Stimulated activated CD8-positive, alpha-beta memory T cell treated with anti-CD3 and anti-CD28 coated beads, Interleukin-12 subunit alpha, Interleukin-12 subunit beta, amount 100 ng/mL, for 4 hours (primary cell): ENCODE results near the gene FCRL5.
"Not testable (repeated sequence)": the region's sequence is repeated elsewhere in the genome, so short reads cannot be mapped to it uniquely, and the experiment has no call there.

Experiments
- DNase-seq: peaks from one replicate; pipeline ENCODE4 v3.0.0-alpha.2; 2020; ENCODE audit warnings: low read depth

Gene FCRL5

DNA sequence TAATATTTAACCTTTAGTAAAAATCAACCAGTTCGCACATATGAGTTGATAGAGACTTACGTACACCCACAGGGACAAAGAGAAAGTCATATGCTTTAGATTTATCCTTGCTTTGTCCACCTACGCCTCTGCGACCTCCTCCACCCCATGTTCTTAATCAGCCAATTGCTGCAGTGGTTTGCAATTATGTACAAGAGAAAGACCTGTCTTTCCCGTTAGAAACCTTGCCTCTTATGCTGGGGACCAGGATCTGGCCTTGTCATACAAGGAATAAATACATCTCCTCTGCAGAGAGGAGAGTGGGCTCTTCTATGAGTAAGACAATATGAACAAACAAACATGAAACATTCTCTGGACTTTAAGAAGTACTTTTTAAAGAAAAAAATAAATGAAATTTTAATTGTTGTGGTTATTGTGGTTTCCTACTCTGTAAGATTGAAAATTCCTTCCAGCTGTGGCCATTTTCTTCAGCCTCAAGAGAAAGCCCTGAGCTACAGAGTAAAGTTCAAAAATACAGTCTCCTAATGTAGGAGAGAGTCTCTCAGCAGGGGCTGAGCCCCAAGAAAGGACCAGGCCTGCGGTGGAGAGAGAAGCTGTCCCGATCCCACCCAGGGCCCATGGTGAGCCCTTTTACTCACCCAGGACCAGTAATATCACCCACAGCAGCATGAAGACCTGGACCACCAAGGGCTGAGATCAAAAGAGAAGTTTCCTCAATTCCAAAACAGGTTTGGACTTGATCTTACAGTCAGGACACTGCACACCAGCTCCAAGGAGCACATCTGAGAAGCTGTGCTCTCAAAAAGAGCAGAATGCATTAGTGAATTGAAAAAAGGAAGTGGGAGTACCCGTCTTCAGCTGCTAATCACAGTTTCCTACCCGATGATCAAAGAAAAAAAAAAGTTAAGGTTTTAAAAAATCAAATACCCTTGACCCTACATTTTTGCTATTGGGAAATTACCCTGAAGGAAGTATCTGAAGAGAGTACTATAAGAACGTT is at the start of gene FCRL5:
Gene FCRL5, minus strand, starts transcription at position 822 of the 1,000 bp plus-strand sequence. Its CDS starts 153 bp downstream, at position 669.
- no peak for DNase-seq

DNA sequence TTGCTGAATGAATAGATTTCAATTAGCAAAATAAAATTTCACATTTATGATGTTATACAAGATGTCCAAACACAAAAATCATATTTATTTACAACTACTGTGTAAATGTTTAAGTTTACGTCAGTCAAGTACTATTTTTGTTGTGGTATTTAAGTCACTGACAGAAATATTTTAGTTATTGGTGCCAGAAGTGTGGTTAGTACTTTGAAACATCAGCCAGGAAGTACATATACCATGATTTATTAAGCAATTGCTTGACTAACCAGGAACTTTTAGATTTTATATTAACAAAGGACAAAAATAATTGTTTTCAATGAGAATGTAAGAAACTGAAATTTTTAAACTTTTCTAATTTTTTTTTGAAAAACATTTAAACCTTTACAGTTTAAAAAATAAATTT is 47.9 kb upstream of the FCRL5 start:
- no peak for DNase-seq

DNA sequence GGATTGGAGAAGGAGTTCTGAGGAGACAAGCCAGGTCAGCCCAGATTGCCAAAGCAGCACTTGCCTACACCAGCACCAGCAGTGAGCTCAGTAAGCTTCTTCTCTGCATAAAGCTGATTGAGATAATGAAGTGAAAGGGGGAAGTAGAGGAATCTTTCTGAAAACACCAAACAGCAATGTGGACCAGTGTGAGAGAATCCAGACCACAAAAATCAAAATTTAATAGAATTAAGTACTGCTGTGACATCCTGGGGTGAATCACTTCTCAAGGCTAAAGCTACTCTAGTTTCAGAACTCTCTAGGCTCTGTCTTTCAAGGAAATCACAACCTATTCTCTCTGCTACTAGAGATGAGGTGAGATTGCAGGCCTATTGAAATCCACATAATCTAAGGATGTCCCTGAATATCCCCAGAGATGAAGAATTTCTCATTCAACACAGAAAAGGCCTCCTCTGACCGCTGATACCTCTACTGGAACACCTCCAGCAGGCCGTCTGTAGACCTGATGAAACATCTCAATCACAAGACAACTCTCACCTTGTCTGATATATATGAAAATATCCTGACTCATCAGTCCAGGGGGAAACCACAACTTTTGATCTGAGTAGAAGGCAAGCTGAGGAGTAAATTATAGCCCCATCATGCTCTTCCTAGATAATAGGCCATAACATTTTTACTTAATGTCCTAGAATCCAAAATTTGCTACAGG is 45.8 kb upstream of the FCRL5 start, which contains the start of gene FCRL4:
Gene FCRL4, minus strand, starts transcription at position 127 of the 709 bp plus-strand sequence. CDS start 141 bp downstream, outside the sequence.
- no peak for DNase-seq

DNA sequence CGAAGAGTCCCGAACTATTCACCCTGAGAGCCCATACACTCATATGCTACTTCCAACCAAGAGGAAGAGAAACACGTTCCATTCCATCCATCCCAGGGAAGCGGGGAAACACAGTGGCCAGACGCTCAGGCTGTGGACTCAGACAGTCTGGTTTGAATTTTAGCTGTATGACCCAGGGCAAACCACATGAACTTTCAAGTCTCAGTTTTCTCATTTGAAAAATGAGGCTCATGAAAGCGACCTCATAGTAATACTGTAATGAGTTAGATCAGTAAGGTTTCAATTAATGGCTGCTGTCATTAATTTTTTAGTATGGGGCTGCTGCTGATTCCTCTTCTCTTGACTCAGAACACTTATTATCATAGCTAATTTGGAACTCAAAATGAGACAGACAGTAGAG is 44.1 kb upstream of the FCRL5 start:
- DNase-seq, result no peak

DNA sequence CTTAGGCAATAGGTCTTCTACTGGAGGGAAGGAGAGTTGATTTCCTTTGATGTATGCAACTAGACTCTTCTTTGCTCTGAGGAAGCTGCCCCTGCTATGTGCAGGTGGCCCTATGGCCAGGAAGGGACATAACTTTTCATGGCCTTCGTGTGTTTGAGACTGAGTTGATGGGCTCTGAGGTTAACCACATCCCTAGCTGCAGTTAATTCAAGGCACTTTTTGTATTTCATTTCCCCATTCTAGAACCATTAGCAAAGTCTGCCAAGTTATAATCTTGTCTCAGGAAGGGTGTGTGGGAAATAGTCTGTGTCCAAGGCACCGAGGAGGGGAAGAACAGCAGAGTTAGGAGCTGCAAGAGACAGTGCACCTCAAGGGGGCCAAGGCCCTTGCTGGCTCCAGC is 43.0 kb upstream of the FCRL5 start:
- no peak for DNase-seq

DNA sequence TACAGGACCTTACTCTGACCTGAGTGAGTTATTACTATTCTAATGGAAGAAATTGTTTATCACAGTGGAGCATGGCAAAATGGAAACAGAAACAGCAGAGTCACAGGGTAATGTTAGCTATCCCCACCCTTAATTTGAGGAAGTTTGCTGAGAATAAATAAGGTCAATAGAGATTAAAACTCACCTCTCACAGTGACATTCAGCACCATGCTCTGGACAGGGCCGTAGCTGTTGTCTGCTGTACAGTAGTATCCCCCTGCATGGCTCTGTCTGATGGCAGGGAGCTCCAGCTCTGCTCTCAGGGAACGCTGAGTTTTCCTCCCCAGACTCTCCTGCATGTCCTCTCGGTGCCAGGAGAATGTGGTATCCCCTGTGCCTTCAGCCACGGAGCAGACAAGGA is 33.7 kb upstream of the FCRL5 start:
- DNase-seq, result no peak

DNA sequence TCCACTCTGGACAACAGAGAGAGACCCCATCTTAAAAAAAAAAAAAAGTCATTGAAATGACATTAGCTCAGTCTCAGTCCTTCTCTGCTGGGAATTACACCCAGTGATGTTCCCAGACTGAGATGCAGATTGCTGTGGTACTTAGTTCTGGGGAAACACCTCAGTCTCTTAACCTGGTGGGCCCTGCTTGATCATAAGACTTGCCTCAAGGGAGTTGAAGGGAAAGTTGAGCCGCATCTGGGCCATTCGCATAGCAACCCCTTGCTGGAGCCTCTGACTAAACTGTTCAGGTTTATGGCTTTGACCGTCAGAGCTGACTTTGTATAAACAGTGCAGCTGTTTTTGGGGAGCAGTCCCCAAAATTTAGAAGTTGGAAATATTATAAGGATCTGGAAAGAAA is 32.2 kb upstream of the FCRL5 start:
- no peak for DNase-seq

DNA sequence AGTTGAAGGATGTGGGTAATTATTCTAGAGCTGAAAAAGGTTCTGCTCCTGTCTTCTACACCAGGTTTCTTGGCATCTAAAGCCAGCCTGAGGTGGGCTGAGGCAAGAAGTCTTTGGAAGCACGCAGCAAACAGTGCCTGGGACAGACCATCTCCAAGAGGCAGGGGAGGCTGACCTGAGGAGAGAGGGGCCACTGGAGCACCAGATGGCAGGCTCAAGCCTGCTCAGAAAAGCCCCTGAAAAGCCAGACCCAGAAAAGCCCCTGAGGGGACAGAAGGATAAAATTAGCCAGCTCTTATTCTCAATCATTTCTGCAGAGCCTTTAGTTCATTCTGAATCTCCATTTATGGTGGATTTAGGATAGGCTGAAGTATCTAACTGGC is 28.5 kb upstream of the FCRL5 start:
- DNase-seq, result no peak

DNA sequence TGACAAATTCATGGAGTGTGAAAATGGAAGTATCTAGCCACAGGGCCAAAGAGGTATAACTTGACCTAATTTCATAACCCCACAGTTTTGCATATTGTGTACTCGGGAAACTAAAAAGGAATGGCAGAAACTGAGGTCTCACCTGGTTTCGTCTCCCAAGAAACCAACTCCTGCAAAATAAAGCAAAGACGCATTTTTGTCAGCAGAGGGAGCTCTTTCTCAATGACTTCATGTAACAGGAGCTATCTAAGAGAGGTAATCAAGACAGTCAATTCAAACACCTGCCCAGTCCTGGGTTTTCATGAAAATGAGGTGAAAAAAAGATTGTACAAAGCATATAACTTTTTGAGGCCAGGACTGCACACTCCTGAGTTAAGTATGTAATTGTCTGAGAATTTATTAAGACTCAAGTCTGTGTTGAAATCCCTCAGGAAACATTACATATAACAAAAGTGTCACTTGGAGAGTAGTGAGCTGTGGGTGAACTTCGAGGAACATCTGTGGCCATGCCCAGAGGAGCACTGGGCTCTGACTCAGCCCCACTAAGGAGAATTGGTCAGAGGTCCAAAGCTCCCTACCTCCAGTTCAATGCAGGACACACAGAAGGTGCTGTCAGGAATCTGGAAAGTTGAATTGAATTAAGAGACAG is 28.0 kb upstream of the FCRL5 start:
- no peak for DNase-seq

DNA sequence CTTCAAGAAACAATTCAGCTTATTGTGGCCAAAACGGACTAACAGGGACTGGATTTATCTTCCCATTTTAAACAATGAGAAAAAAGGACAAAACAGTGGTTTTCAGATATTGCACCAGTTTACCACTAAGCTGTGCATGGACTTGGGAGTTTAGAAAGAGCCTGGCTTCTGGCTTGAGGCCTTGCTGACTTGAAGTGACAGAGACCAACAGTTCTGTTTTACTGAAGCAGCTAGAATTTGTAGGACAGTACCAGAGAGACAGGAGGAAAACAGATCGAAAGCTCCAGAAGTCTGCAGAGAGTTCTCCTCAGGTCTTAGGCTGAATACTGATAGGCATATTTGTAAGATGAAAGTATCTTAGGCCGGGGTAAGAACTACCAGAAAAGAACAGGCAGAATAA is 25.1 kb upstream of the FCRL5 start:
- DNase-seq, result no peak

DNA sequence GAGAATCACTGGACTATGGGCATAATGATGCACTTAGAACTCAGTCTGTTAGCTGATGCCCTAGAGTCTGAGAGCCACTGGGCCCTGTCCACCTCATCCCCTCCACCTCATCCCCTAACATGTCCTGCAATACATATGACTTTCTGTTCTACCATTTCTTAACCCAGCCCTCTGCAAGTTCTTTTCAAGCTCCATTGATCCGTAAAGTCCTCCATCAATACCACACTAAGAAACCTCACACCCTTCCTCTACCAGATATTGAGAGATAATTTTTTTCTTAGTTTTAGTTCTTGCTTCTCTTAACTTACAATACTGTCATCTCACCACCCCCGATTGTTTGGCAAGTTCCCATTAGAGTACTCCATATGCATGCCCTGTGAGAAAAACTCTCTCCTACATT is 23.4 kb upstream of the FCRL5 start:
- no peak for DNase-seq

DNA sequence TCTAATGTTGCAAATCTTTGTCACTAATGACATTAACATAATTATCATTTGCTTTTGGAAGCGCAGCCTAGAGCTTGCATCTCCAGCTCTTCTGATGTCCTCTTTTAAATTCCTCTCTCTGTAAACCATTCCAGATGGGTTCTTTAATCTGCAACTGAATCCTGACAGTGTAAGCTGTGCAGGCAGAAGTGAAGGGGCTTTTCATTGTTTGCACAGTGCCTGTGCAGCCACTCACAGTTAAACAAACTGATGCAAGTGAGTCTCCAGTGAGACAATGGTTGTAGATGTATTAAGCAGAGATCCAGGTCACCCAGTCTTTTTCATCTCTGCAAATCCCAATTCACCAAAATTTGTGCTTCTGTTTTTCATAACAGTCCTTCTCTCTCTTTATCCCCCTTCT is 22.5 kb upstream of the FCRL5 start:
- DNase-seq, result no peak

DNA sequence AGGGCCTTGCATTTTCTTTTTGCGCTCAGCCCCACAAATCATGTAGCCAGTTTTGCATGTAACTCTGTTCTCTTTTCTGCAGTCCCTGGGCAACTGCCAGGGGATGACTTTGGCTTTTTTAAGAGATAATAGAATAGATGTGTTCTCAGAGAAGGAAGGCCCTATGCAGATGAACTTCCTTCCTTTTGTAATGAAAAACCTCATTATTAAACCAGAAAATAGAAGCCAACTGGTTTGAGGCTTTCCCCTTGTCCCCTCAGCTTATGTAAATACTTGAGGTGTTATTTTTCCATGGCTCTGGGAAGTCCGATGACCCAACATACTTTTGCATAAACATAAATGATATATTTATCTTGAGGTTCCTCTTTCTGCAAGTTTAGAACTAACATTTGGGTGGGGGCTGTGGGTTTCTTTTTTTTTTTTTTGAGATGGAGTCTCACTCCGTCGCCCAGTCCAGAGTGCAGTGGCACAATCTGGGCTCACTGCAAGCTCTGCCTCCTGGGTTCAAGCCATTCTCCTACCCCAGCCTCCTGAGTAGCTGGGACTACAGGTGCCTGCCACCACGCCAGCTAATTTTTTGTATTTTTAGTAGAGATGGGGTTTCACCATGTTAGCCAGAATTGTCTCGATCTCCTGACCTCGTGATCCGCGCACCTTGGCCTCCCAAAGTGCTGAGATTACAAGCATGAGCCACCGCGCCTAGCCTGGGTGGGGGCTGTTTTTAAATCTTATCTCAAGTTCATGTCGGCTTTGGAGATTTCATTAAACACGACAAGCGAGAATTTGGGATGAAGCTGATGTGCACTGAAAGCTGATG is 14.4 kb upstream of the FCRL5 start:
- DNase-seq, result no peak

DNA sequence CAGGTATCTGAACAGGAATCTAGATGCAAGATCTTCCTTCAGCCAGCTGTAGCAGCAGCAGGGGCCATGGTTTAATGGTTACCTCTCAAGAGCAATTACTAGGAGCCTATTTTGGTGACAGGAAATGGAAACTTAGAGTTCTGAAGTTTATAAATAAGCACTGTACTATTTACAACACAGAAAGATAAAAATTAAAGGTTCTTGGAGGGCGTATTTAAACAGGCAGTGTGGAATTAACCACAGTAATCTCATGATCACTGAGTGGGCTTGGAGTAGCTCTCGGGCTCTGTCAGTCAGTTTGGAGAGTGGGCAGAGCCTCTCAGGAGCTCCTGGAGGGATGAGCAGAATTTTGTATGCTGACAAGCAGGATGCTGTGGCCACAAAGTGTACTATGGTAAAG is 10.2 kb upstream of the FCRL5 start:
- no peak for DNase-seq

DNA sequence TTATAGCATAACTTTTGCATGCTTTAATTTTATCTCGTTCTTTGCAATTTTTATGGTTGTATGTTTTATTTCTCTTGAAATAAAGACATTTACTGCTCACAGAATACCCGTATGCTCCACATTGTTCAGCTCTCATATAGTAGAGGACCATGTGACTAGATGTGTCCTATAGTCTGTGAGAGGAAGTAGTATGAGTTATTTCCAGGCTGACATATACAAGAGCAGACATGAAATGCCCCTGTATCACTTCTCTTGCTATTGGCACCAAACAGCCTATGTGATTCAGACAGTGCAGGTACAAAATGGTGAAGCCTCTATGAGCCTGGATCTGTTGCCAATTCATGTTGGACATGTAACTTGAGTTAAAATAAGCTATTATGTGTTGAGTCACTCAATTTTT is 5.8 kb upstream of the FCRL5 start:
- DNase-seq, result no peak

DNA sequence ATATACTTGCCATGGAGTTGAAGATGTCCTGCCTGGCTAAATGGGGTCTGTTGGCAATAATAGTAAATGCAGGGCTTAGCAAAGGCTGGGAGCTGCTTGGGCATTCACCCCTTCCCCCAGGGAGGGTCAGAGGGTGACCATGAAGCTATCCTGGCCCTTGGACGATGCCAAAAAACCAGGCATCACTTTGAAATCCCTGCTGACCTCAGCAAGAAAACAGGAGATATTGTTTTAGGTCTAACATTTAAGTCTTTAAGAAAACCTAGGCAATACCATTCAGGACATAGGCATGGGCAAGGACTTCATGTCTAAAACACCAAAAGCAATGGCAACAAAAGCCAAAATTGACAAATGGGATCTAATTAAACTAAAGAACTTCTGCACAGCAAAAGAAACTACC is 4.2 kb downstream of the FCRL5 start:
- not testable (repeated sequence) for DNase-seq

DNA sequence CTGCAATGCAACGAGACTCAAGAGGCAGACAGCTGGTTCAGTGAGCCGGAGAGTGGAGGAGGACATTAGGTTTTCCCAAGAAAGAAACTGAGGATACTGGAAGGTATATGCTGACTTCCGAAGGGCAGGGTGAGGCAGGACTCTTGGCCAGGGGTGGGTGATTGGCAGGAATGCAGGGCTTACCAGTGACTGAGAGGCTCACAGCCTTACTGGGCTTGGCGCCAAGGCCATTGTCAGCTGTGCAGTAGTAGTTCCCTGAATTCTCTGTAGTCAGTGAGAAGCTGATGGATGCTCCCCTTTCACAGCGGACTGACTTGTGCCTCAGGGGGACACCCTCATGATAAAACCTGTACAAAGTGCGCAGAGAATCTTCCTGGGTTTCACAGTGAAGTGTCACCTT is 9.6 kb downstream of the FCRL5 start:
- no peak for DNase-seq

DNA sequence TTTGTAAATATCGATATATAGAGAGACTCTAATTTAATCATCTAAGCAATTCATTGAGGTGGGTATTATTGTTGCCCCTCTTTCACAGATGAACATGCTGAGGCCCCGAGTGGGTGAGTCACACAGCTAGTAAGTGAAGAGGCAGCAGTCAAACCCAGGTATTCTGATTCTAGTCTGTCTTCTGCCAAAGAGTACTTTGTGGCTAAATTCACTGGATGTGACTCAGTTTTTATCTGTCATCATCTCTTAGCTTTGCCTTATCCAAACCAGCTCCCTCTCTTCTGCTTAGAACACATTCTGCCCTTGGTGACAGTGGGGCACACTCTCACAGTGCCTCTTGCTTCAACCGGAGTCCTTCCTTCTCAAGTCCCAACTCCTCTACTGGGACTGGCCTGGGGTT is 11.5 kb downstream of the FCRL5 start:
- DNase-seq, result no peak

DNA sequence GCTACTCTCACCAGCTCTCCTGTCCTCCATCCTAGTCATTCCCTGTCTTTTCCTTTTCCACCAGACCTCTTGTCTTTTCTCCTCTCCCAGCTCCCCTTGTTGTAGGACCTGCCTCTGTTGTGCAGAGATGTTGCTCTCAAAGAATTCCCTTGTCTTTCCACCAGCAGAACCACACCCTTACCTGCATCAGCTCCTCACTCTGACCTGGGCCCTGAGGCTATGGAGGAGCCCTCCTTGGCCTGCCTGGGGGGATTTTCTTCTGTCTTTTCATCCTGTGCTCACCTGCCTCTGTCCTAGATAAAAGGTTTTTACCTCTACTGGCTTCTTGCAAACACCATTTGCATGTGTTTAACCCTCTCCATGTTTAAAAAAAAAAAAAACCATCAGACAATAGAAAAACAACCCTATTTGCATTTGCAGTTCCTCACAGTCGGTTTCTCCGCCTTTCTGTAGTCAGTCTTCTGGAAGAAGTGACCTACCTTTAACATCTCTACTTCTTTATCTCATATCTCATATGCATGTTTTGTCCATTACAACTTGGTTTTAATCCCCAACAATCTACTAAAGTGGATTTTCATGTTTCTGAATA is 12.1 kb downstream of the FCRL5 start:
- no peak for DNase-seq

DNA sequence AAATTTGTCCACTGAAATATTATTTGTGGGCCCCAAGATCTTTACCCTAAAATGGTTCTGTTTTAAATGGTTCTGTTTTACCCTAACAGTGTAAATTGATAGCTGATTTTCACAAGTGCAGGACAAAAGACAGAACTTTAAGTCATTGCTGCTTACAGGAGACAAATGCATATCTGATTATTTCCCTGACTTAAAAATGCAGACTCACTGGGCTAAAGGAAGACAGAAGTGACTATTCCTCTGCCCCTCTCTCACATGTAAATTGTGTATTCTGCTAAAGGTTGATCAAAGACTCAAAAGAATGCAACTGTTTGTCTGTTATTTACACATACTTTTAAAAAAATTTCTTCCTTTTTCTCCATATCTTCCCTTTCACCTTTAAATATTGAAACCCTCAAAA is 12.7 kb downstream of the FCRL5 start:
- no peak for DNase-seq

DNA sequence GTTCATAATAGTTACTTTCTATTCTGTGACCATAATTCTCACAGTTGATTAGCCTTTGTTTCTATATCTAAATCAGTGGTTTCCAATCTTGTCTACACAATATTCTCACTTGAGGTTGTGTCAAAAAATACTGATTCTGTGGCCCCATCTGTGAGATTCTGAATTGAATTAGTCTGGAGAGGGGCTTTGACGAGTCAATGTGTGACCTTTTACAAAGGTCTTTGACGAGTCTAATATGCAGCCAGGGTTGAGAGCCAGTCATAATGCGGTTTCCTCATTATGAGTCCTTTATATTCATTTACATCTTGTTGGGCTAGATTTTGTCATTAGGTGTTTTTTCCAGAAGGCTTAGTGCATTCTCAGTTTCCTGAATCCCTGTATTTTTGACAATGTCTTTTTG is 19.7 kb downstream of the FCRL5 start:
- no peak for DNase-seq
